Hepatocyte (in vitro differentiated cells): Measurements from ENCODE around the gene PLPPR3. TPM values are rescaled to one million over a fixed set of nuclear protein-coding genes. Genes with fewer than 3 reads are reported as not detected.
"Not testable (repeated sequence)": the region's sequence is repeated elsewhere in the genome, so short reads cannot be mapped to it uniquely, and the experiment has no call there.

ENCODE experiments used
- DNase-seq: peaks from one replicate; pipeline ENCODE4 v3.0.0-alpha.2; 2016; ENCODE audit warnings: low spot score
- H2AFZ ChIP-seq: fragments of 200-600 bp; sonication (generic); 2 replicates; pipeline ENCODE4 v1.6.0; 2016; ENCODE audit warnings: antibody characterized with exemption, mild to moderate bottlenecking
- H3K27ac ChIP-seq: fragments of 200-600 bp; sonication (generic); 2 replicates; pipeline ENCODE4 v1.5.1; 2016; ENCODE audit warnings: mild to moderate bottlenecking
- H3K27me3 ChIP-seq: fragments of 200-600 bp; sonication (generic); 2 replicates; pipeline ENCODE4 v1.6.1; 2016
- H3K36me3 ChIP-seq: fragments of 200-600 bp; sonication (generic); replicated peaks from 2 replicates; pipeline ENCODE4 v1.5.1; 2016; ENCODE audit warnings: low read depth; ENCODE audit not compliant: insufficient read depth
- H3K4me1 ChIP-seq: fragments of 200-600 bp; sonication (generic); 2 replicates; pipeline ENCODE4 v1.5.1; 2016; ENCODE audit warnings: mild to moderate bottlenecking, moderate library complexity; ENCODE audit not compliant: insufficient read depth
- H3K4me2 ChIP-seq: fragments of 200-600 bp; sonication (generic); 2 replicates; pipeline ENCODE4 v1.6.0; 2016
- H3K4me3 ChIP-seq: fragments of 200-600 bp; sonication (generic); 2 replicates; pipeline ENCODE4 v1.5.1; 2016; ENCODE audit warnings: mild to moderate bottlenecking
- H3K79me2 ChIP-seq: fragments of 200-600 bp; sonication (generic); 2 replicates; pipeline ENCODE4 v1.6.0; 2017; ENCODE audit warnings: mild to moderate bottlenecking
- H3K9me2 ChIP-seq: fragments of 200-600 bp; sonication (generic); replicated peaks from 2 replicates; pipeline ENCODE4 v1.6.0; 2017; ENCODE audit warnings: mild to moderate bottlenecking; ENCODE audit not compliant: insufficient read depth
- H3K9me3 ChIP-seq: fragments of 200-600 bp; sonication (generic); 2 replicates; pipeline ENCODE4 v1.5.1; 2016; ENCODE audit warnings: low read depth, mild to moderate bottlenecking
- H4K20me1 ChIP-seq: fragments of 200-600 bp; sonication (generic); 2 replicates; pipeline ENCODE4 v1.6.0; 2016; ENCODE audit warnings: mild to moderate bottlenecking; ENCODE audit not compliant: insufficient read depth, poor library complexity, severe bottlenecking
- CTCF ChIP-seq: fragments of 200-600 bp; sonication (generic); IDR thresholded peaks from 2 replicates; pipeline ENCODE4 v1.5.1; 2016; ENCODE audit warnings: antibody characterized with exemption, mild to moderate bottlenecking; ENCODE audit not compliant: poor library complexity
- EZH2 ChIP-seq: fragments of 200-600 bp; sonication (generic); IDR thresholded peaks from 2 replicates; pipeline ENCODE4 v1.6.1; 2016; ENCODE audit warnings: antibody characterized with exemption, mild to moderate bottlenecking, borderline replicate concordance
- EZH2phosphoT487 ChIP-seq: fragments of 200-600 bp; sonication (generic); IDR thresholded peaks from one replicate; pipeline ENCODE4 v1.6.1; 2018; ENCODE audit warnings: antibody characterized with exemption, mild to moderate bottlenecking, low read depth, moderate library complexity; ENCODE audit not compliant: unreplicated experiment, severe bottlenecking
- WGBS: methylation state at CpG from one replicate; pipeline ENCODE4 v1.1.6; 2016; ENCODE audit warnings: low lambda C conversion rate; ENCODE audit errors: missing lambda C conversion rate; 5-methylcytosine and 5-hydroxymethylcytosine counted together
- polyA plus RNA-seq: library from polyadenylated mRNA; unstranded; fragments of >200 nt; fragmentation: Nextera tagmentation; extraction: Ambion mirVana; gene quantifications from 2 replicates; pipeline ENCODE4 v1.2.1, GENCODE V29; 2016
- total RNA-seq: library from RNA; depleted of rRNA; stranded (reverse); fragments of >200 nt; gene quantifications from 2 replicates; pipeline ENCODE4 v1.2.3, GENCODE V29; 2014

Gene PLPPR3
- total and polyA plus RNA-seq, 2 experiments from 2014 or later, result 11.1 to 11.7 TPM

- no peaks in the 10 kb centered on the region for H3K9me3 ChIP-seq
- TF ChIP-seq EZH2phosphoT487 (no peak), EZH2 (no peak), CTCF (no peak)
- H4K20me1 ChIP-seq, result no peaks in the 10 kb centered on the region
- H3K27me3 ChIP-seq, result peaks cover 7% of the 10 kb centered on the region
- H2AFZ ChIP-seq, result no peak overlapping the region
- peak; percentile 12 for DNase-seq
- no peaks in the 10 kb centered on the region for H3K9me2 ChIP-seq
- H3K4me2 ChIP-seq, result no peak overlapping the region
- no peaks in the 10 kb centered on the region for H3K4me1 ChIP-seq
- H3K27ac ChIP-seq, result no peak overlapping the region
- H3K4me3 ChIP-seq, result no peak overlapping the region
- WGBS, result 58% methylated on average over 12 of the region's 12 CpGs
- no peaks in the 10 kb centered on the region for H3K36me3 ChIP-seq
- no peaks in the 10 kb centered on the region for H3K79me2 ChIP-seq
Measured at GRCh38 chr19:823565-824121, 1.9 kb upstream of the PLPPR3 start.

- WGBS, result 2% methylated on average over 11 of the region's 64 CpGs
- Histone ChIP-seq H4K20me1 (no peaks in the 10 kb centered on the region), H3K27ac (no peak overlapping the region), H3K4me3 (peak overlapping the region; percentile 67), H3K36me3 (no peaks in the 10 kb centered on the region), H3K79me2 (no peaks in the 10 kb centered on the region), H3K4me1 (no peaks in the 10 kb centered on the region), H3K27me3 (peaks cover 7% of the 10 kb centered on the region), H2AFZ (peak overlapping the region; percentile 75), H3K4me2 (peak overlapping the region; percentile 96), H3K9me3 (no peaks in the 10 kb centered on the region), H3K9me2 (no peaks in the 10 kb centered on the region)
- DNase-seq, result peak; percentile 44
- TF ChIP-seq EZH2 (no peak), CTCF (no peak), EZH2phosphoT487 (no peak)
Measured at GRCh38 chr19:821231-821824, 427 bp downstream of the PLPPR3 start.

GRCh38 chr19:820212-820611 lies 1.5 kb downstream of the PLPPR3 start:
- WGBS, result 94% methylated on average over 5 of the region's 5 CpGs
- H3K36me3 ChIP-seq, H3K27ac ChIP-seq, H4K20me1 ChIP-seq, H2AFZ ChIP-seq, H3K9me2 ChIP-seq, DNase-seq, H3K4me2 ChIP-seq, H3K27me3 ChIP-seq, H3K4me3 ChIP-seq, H3K79me2 ChIP-seq, H3K4me1 ChIP-seq, H3K9me3 ChIP-seq: not testable (repeated sequence)

GRCh38 chr19:816500-816857 lies 5.3 kb downstream of the PLPPR3 start:
- TF ChIP-seq EZH2, result no peak
- H3K4me2 ChIP-seq, result no peak overlapping the region
- WGBS, result 89% methylated on average over 2 of the region's 2 CpGs

More at GRCh38 chr19:816500-816857, 5.3 kb downstream of the PLPPR3 start:
- H3K4me1 ChIP-seq, result no peaks in the 10 kb centered on the region
- H3K27ac ChIP-seq, result no peak overlapping the region
- H3K9me3 ChIP-seq, result no peaks in the 10 kb centered on the region
- H3K9me2 ChIP-seq, result no peaks in the 10 kb centered on the region
- H4K20me1 ChIP-seq, result peaks cover 2% of the 10 kb centered on the region
- DNase-seq, result no peak
- no peaks in the 10 kb centered on the region for H3K27me3 ChIP-seq
- no peak overlapping the region for H3K4me3 ChIP-seq
- H3K36me3 ChIP-seq, result no peaks in the 10 kb centered on the region
- H3K79me2 ChIP-seq, result no peaks in the 10 kb centered on the region
- H2AFZ ChIP-seq, result no peak overlapping the region
